HG03196 (cell line): ENCODE data around the gene ITGA11.

Experiments used
- ATAC-seq: cut with Tn5 transposase; IDR thresholded peaks from one replicate; pipeline ENCODE4 v1.9.1; 2021; ENCODE audit not compliant: unreplicated experiment

ITGA11 gene

DNA sequence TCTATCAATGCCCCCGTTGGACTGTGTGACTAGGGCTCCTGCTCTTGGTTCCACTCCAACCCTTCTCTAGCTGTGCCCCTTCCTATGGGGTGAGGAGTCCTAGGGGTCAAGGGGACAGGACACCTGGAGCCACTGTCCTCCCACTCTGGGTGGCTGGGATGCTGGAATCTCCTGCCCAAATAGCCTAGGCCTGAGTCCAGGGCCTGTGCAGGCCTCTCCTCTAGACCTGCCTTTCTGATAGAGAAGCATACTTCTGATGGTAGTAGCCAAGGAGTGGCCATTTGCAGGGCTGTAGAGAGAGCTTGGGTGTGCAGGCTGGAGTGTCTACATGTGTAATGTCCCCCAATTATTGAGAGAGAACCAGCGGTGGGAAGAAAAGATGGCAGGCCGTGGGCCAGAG, 54.2 kb downstream of the ITGA11 start:
- no peak for ATAC-seq

DNA sequence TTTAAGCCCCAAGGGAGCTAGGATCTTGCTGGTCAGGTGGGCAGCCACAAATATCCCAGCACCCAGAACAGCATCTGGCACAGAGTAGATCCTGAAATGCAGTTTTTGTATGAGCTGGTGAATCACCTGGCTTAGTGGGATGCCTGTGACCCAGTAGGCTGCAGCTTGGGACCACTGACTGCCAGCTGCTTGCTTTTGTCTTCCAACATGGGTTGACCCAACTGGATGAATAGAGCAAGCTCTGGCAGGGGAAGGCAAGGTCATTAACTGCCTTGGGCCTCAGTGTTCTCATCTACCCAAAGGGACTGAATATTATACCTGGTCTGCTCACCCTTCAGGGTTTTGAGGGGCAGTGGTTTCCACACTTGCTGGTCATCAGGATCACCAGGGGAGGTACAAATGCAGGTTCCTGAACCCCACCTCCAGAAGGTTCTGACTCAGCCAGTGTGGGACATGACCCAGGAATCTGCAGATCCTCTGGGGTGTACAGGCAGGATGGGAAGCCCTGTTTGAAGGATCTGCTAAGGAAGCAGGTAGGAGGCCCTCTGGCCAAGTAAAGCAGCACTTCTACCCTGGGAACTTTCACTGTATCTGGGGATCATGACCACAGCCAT, 55.4 kb downstream of the ITGA11 start:
- no peak for ATAC-seq

DNA sequence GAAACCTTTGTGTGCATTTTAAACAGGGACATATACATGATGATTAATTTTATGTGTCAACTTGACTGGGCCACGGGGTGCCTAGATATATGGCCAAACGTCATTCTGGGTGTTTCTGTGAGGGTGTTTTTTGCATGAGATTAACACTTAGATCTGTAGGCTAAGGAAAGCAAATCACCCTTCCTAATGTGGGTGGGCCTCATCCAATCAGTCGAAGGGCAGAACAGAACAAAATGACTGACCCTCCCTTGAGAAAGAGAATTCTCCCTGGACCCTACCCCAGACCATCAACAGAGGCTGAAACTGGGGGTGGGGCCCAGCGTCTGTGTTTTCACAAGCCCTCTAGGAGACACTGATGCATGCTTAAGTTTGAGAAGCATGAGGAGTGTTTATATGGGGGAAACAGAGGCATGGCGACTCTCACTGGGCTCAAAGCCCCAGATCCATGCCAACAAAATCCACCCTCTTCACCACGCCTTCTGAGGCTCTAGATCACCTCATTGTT, 56.2 kb downstream of the ITGA11 start:
- no peak for ATAC-seq

DNA sequence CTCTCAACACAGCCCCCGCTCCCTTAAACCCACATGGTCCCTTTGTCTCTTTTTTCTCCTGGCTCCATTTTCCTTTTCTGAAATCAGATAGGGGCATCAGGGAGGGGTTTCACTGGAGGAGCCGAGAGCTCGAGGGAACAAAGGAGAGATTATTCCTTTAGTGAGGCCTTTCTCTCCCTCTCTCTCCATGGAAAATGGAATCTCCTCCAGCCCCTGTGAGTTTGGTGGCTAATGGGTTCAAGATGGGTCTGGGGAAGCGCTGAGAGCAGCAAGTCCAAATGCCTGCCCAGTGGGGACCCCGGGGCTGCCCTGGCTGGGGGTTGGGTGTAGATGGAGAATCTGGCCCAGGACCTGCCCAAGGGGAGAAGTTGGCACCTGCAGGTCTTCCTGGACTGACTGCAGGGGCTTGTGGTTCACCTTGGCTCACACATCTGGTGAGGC, 56.8 kb downstream of the ITGA11 start:
- no peak for ATAC-seq

DNA sequence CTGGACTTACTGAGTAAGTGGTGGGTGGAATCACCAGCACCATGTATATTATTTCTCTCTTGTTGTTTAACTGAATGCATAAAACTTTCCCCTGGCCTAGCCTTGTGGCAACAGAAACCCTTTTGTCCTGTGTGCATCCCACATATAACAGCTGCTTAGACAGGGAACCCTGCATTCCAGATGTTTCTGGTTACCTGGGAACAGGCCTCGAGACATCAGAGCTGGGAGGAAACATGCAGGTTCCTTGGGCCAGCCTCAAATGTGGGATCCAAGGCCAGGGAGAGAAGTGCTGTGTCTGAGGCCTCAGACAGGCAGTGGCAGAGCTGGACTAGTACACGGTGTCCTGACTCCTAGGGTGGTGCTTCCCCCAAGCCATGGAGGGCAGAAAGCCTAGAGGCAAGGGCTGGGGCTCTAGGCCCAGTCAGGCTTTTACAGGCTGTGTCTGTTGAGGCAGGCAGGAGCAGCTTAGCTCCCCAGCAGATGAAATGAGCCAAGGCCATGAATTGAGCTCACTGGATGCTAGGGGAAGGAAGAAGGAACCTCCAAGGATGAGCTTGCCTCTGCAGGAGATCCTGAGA, 57.7 kb downstream of the ITGA11 start:
- ATAC-seq = no peak

DNA sequence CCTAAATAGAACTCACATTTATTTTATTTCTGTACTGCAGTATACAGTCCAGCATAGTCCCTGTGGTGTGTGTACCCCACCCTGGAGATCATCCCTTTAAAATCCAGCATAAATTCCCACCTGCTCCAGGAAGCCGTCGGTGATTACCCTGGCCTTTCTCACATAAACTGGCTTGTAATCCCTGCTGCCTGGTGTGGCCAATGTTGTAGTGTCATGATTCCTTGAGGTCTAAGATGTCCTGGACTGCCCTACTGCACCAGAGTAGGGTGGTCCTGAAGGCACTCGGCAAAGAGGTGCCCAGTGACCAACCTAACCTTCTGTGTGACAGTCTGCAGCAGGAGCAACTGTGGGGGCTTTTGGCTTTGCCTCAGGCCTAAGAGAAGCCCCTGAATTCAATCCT, 58.9 kb downstream of the ITGA11 start:
- ATAC-seq = no peak

DNA sequence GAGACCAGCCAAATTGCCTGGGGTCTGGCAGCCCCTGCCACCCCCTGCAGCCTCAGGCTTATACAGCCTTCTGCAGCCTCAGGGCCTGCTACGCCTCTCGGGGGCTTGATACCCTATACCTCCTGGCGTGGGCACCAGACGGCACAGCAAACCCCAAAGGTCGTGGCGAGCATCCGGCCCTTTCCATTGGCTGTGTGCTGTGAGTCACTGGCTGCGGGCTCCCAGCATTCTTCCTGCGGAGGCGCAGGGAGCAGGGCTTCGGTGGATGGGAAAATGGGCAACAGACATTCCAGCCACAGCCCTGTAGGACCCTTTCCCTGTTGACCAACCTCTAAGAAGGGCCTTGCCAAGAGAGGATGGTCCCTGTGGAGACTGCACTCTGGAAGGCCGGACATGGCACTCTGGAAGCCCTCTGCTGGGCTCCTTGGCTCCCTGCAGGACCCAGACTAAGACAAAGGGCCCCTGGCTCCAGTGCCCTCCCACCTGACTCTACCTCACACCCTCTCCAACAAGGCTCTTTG, 59.6 kb downstream of the ITGA11 start:
- ATAC-seq = no peak

DNA sequence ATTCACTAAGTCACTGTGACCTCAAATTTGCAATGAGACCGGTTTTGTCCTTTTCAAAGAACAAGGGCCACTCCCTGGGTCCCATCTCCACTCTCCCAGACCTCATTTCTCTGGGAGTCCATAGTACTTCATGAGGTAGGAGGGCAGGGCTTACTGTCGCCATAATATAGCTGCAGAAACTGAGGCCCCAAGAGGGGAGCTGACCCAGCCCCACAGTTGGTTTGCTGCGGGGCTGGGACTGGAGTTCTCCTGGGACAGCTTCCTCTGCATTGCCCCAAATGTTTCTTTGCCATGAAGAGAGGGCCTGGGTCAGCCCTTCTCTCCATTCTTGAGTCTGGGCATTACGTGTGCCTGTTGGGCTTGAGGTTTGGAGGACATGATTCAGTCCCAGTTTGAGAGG, 60.1 kb downstream of the ITGA11 start:
- no peak for ATAC-seq

DNA sequence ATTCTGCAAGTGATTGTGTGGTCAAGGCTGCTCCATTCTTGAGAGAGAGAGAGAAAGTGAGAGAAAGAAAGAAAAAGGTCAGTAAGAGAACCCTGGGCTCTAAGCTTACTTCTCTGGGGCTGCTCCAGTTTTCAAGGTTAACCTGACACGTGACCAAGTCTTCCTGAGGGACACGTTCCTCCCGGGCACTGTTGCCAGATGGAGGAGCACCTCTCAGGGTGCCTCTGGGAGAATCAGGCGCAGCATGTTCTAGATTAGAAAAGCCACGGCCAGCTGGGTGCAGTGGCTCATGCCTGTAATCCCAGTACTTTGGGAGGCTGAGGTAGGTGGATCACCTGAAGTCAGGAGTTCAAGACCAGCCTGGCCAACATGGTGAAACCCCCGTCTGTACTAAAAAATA, 60.8 kb downstream of the ITGA11 start:
- no peak for ATAC-seq

DNA sequence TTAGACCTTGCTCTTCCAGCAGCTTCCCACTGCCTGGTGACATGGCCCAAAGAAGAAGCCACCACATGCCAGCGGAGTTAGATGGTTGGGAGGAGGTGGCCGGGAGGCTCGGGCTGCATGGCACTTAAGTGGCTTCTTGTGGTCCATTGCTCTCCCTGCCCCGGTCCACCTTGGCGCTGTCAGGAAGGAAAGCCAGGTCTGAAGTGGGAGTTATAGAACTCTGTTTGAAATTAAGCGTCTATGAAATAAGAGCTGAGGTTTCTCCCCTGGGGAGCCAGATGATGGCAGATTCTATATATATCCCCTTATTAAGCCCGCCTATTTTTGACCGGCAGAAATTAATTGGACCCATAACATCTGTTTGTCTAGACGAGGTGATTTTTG, 61.2 kb downstream of the ITGA11 start:
- ATAC-seq = no peak

DNA sequence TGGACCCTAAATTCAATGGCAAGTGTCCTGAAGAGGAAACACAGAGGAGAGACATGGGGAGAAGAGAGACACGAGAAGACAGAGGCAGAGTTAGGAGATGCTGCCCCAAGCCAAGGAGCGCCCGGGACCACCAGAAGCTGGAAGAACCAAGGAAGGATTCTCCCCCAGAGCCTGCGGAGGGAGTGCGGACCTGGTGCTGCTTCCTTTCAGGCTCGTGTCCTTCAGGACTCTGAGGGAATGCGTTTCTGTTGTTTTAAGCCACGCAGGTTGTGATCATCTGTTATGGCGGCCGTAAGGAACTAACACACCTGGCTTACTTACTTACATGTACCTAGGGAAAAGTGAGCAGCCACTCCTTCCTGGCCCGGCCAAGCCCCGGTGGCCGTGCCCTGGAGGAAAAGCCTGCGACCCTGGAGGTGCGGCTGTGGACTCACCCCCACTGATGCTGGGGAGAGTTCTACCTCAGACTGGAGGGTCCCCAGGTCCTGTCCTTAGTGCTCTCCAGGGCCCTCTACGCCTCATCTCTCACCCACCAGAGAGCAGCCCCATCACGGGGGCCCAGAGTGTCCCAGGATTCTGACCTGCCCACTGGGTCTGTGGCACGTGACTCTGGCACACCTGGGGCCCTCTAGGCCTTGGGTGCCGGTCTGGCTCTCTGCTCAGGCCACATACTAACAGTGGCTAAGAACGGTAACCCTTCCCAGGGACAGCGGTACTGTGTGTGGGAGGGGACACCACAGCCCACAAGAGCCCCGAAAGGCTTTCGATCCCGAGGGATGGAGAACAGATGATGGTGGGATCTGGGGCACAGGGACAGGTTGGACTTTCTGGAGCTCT, 61.8 kb downstream of the ITGA11 start:
- no peak for ATAC-seq

DNA sequence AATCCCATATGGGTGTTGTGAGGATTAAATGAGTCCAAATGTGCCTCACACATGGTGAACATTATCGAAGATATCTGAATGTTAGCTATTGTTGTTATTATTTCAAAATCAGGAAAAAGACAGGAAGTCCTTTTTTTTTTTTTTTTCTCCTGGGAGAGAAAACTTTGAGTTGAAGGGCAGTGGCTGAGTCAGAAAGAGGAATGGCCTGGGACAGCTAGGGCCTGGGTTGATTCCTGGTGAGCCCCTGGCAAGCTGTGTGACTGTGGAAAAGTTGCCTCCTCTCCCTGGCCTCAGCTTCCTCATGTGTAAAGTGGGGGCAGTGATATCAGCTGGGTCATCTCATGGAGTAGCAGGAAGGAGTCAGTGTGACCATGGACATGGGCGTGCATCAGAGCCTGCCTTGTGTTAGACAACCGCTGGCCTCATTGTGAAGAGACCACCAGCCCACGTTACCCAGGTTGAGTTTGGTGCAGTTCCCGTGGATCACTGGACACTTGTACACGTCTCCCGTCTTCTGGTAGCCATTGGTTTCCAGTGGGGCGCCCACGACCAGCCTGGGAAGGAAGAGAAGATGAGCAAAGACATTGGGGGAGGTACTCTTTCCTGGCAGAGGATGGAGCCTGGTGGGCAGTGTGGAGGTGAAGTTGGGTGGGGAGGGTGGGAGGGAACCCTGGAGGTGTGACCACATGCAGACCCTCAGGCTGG, 63.1 kb downstream of the ITGA11 start:
- ATAC-seq = no peak

DNA sequence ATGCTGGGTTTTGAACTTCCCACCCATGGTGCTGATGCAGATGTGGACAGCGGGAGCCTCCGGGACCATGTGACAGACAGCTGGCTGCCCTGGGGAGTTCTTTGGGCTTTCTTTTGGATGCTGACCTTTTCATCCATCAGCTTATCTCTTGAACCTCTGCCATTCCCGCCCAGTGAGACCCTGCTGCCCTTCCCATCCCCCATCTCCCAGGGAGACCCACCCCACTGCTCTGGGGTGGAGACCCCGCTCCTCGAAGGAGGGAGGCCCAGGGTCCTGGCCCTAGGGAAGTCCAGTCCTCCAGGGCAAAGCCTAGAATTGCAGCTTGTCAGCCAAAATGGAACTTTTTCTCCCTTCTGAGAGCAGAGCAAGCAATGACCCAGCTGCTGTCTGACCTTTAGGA, 64.0 kb downstream of the ITGA11 start:
- no peak for ATAC-seq

DNA sequence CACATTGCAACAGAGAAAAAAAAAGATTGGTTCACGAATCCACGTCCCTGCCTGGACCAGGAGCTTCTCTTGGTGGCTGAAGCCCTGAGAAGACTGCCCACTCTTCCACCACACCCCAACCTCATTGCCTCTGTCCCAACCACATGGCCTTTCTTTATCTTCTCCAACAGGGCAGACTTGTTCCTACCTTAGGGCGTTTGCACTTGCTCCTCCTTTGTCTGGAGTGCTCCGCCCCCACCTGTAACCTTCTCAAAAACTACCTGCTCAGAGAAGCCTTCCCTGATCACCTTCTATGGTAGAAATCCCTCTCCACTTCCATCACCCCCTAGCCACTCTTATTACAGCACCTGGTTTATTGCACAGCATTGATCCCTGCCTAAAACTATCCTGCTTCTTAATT, 64.7 kb downstream of the ITGA11 start:
- ATAC-seq = no peak

DNA sequence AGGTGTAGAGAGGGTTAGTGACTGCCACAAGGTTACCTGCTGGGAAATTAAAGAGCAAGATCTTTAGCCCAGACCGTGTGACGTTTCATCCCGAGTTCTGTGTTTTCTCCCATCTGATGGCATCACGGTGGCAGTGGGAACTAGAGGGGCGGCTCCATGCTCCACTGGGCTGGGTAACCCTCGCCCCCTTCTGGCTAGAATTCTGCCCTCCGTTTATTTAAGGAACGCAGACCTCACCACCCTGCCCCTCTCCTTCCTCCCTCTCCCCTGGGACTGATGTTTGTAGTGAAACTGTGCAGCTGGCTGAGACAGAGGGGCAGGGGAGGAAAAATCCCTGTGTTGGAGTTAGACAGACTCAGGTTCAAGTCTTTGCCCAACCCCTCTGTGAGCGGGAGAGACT, 65.6 kb downstream of the ITGA11 start:
- ATAC-seq = no peak

DNA sequence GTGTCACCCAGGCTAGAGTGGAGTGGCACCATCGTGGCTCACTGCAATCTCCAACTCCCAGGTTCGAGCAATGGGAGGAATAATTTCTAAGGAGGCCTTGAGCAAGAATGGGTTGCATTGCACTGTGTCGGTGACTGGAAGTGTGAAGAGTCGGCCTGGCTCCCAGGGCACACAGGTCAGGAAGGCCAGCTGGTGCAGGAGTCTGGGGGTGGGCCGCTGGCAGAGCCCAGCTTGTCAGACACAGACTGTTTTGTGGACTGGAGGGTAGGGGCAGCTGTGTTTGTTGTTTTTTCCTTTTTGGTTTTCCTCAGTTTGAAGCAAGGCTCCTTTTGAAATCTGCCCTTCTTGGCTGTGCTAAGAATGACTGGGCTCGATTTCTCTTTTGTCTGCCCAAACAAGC, 66.2 kb downstream of the ITGA11 start:
- ATAC-seq = no peak

DNA sequence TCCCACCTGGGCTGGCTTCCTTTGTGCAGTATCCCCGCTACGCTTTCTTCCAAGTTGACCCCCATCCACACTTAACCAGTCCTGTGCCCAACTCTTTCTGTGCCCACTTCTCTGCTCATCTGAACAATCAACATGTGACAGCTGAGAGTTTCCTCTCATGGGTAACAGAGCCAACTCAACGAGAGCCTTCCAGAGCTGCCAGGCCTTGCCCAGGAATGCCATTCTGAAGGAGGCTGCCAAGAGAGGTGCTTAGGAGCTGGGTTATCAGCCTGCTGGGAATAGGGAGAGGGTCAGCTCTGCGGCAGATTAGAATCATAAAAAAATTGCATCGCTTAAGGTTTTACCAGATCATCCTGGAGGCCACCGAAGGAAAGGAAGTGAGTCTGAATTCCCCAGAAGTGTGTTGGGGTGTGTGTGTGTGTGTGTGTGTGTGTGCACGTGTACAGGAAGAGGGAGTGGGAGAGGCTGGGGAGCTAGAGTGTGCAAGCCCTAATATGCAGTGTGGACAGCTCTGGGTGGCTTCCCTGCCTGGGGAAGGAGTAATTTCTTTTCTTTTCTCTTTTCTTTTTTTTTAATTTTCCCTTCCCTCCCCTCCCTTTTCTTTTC, 66.7 kb downstream of the ITGA11 start:
- no peak for ATAC-seq

DNA sequence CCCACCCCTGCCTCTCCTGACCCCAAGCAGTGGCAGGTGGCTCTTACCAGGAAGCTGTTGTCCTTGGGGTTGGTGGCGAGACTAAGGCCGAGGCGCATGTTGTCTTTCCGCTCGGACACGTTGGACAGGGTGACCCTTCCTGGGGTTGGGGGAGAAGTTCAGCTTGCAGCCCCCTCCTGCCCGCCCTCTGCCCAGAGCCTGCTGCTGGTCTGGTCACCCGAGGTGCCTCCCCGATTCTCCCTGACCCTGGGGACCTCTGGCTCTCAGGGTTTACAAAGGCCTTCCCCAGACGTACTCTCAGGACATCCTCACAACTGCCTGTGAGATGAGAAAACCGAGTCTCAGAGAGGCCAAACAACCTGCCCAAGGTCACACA, 67.3 kb downstream of the ITGA11 start:
- ATAC-seq = no peak

DNA sequence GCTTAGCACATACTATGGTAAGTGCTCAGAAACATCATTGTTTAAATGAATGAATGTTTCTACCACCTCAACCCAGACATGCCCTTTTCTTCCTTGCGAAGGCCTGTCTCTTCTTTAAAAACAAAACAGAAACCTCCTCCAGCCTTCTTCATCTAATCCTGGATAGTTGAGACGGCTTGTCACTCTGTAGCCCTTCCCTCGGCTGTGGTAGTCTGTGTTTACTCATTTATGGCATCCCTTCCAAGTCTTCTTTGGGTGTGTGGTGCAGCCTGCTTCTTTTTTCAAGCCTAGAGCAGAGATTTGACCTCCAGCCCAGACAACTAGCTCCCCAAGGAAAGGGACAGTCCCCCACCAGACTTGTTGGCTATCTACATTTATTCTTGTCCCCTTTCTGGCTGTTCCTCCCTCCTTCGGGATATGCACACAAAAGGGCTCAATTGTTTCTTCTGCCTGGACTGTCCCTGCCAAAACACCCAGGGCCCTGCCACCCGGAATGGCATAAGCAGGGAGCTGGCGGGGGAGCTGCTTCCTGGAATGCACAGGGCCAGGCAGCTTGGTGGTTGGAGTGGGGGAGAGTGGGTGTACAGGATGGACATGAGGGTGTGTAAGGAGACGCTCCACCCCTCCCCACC, 67.8 kb downstream of the ITGA11 start:
- ATAC-seq = no peak

DNA sequence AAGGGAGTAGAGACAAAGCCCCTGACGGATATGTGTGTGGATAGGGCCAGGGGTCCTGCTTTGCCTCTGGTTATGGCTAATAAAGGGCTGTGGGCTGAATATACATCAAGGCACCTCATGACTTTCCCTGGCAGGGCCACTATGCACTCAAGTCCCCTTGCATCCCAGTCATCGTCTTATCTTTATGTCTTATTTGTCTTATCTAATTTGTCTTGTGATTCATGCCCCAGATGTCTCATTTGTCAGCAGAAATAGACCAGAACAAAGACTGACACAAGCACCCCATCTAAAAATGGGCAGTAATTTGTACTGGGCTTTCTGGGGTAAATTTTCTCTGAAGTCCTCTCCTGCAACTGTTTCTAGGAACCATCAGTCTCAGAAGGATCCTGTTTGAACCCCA, 68.6 kb downstream of the ITGA11 start:
- ATAC-seq = no peak
